B cell (primary cell): ENCODE data around the gene SRY. TPM values are rescaled to one million over a fixed set of nuclear protein-coding genes. Genes with fewer than 3 reads are reported as not detected.
A peak's percentile ranks its signal among the peaks of the same experiment; 100 is the strongest.

Experiments
- ATAC-seq: fragments of 200-7000 bp; cut with Tn5 transposase; one replicate; pipeline ENCODE4 v1.10.0; 2021; ENCODE audit warnings: low read depth, mild to moderate bottlenecking, moderate number of reproducible peaks, moderate library complexity
- CTCF ChIA-PET: fragments of 350-600 bp; sonication (Branson Sonifier 250); formaldehyde crosslinking; loops from one replicate; lab custom pipeline; 2021; ENCODE audit warnings: antibody characterized with exemption, inconsistent platforms; lab: Charles Lee
- POLR2A ChIA-PET: fragments of 350-600 bp; sonication (Branson Sonifier 250); formaldehyde crosslinking; loops from one replicate; lab custom pipeline; 2021; ENCODE audit warnings: antibody characterized with exemption; lab: Charles Lee
- DNase-seq: peaks from one replicate; pipeline ENCODE4 v3.0.0; 2013
- H2AFZ ChIP-seq: 2 replicates; pipeline ENCODE4 v1.6.1; 2012; ENCODE audit warnings: mild to moderate bottlenecking, low read depth, low read length; ENCODE audit not compliant: insufficient read depth, poor library complexity, severe bottlenecking
- H3K27ac ChIP-seq, 2 donors: 1 replicate in 1 of 2; 2 replicates in 1 of 2; pipeline ENCODE4 v1.5.1; 2012 to 2013; ENCODE audit warnings: low read length in 2 of 2, mild to moderate bottlenecking in 2 of 2, moderate library complexity in 1 of 2
- H3K27me3 ChIP-seq, 4 experiments: fragments of 200-600 bp in 1 of 4; sonication (generic) in 1 of 4; replicated peaks in 1 of 4; 1 replicate in 2 of 4; 2 replicates in 2 of 4; pipeline versions ENCODE4 v1.6.1 to v1.7.0; 2013 to 2016; ENCODE audit warnings: low read length in 3 of 4, mild to moderate bottlenecking in 2 of 4, mixed read lengths in 1 of 4, moderate library complexity in 1 of 4; ENCODE audit not compliant: insufficient read depth in 4 of 4, control insufficient read depth in 3 of 4; ENCODE audit errors: control extremely low read depth in 1 of 4
- H3K36me3 ChIP-seq, 2 experiments: replicated peaks in 1 of 2; 1 replicate in 1 of 2; 2 replicates in 1 of 2; pipeline versions ENCODE4 v1.6.1 to v1.7.1; 2013; ENCODE audit warnings: low read length in 1 of 2; ENCODE audit not compliant: insufficient read depth in 2 of 2, control insufficient read depth in 1 of 2; ENCODE audit errors: control extremely low read depth in 1 of 2, extremely low read depth in 1 of 2
- H3K4me1 ChIP-seq, 2 donors: fragments of 200-600 bp in 1 of 2; sonication (generic) in 1 of 2; 1 replicate in 1 of 2; 2 replicates in 1 of 2; pipeline versions ENCODE4 v1.5.1 to v1.6.1; 2013 to 2017; ENCODE audit warnings: low read length in 2 of 2; ENCODE audit not compliant: control insufficient read depth in 2 of 2, insufficient read depth in 2 of 2
- H3K4me2 ChIP-seq: replicated peaks from 2 replicates; pipeline ENCODE3; 2012; ENCODE audit warnings: mild to moderate bottlenecking, low read depth, low read length; ENCODE audit not compliant: poor library complexity, severe bottlenecking
- H3K4me3 ChIP-seq, 5 experiments: fragments of 200-600 bp in 1 of 5; sonication (generic) in 1 of 5; 1 replicate in 3 of 5; 2 replicates in 2 of 5; pipeline versions ENCODE4 v1.5.1 to v1.7.0; 2011 to 2016; ENCODE audit warnings: low read length in 4 of 5, mild to moderate bottlenecking in 4 of 5, low read depth in 2 of 5, control low read depth in 1 of 5, moderate library complexity in 1 of 5; ENCODE audit not compliant: insufficient read depth in 1 of 5; ENCODE audit errors: control extremely low read depth in 1 of 5, extremely low read depth in 1 of 5
- H3K79me2 ChIP-seq: fragments of 200-600 bp; sonication (generic); one replicate; pipeline ENCODE4 v1.6.0; 2016; ENCODE audit warnings: low read length; ENCODE audit not compliant: control insufficient read depth, insufficient read depth
- H3K9ac ChIP-seq: fragments of 200-600 bp; sonication (generic); 2 replicates; pipeline ENCODE4 v1.6.1; 2017; ENCODE audit warnings: mild to moderate bottlenecking, low read length, moderate library complexity
- H3K9me3 ChIP-seq, 3 donors: one replicate each; pipeline versions ENCODE4 v1.6.1 to v1.7.1; 2013; ENCODE audit warnings: low read length in 2 of 3; ENCODE audit not compliant: control insufficient read depth in 2 of 3, insufficient read depth in 1 of 3; ENCODE audit errors: control extremely low read depth in 1 of 3
- H4K20me1 ChIP-seq: 2 replicates; pipeline ENCODE4 v1.6.0; 2012; ENCODE audit warnings: mild to moderate bottlenecking, low read length; ENCODE audit not compliant: insufficient read depth, control insufficient read depth, poor library complexity, severe bottlenecking
- H3K27ac Mint-ChIP-seq: one replicate; pipeline ENCODE4 v1.8.0; 2021; ENCODE audit warnings: mixed read lengths
- H3K27me3 Mint-ChIP-seq: one replicate; pipeline ENCODE4 v1.8.0; 2021; ENCODE audit warnings: mixed read lengths
- H3K4me1 Mint-ChIP-seq: one replicate; pipeline ENCODE4 v1.8.0; 2021; ENCODE audit warnings: mixed read lengths
- H3K4me3 Mint-ChIP-seq: one replicate; pipeline ENCODE4 v1.8.0; 2021; ENCODE audit warnings: mixed read lengths
- H3K9me3 Mint-ChIP-seq: one replicate; pipeline ENCODE4 v1.8.0; 2022; ENCODE audit warnings: mixed read lengths; ENCODE audit not compliant: insufficient read depth
- EZH2 ChIP-seq: IDR thresholded peaks from 2 replicates; pipeline ENCODE4 v1.6.1; 2012; ENCODE audit warnings: borderline replicate concordance, low read depth, mild to moderate bottlenecking, moderate library complexity, low read length; ENCODE audit not compliant: insufficient read depth, poor library complexity, severe bottlenecking
- WGBS: methylation state at CpG from one replicate; pipeline ENCODE4 v1.1.5; 2013; ENCODE audit warnings: missing lambda C conversion rate; ENCODE audit not compliant: insufficient coverage; 5-methylcytosine and 5-hydroxymethylcytosine counted together
- intact Hi-C: fragments of 100-400 bp; cut with micrococcal nuclease; formaldehyde crosslinking; loops from one replicate; pipeline ENCODE4 v1.10.0; 2022
- polyA plus RNA-seq: library from polyadenylated mRNA; depleted of rRNA; stranded (reverse); fragments of >200 nt; gene quantifications from 2 replicates; pipeline ENCODE4 v1.2.3, GENCODE V29; 2012
- small RNA-seq: library from RNA; depleted of rRNA; stranded (forward); fragments of <200 nt; gene quantifications from one replicate; pipeline ENCODE3, GENCODE V24; 2012; ENCODE audit warnings: low replicate concordance, low read depth; ENCODE audit not compliant: insufficient read length
- total RNA-seq, 2 donors: library from RNA; stranded (reverse); fragments of 120-200 nt in 1 of 2; gene quantifications; 1 replicate in 1 of 2; 2 replicates in 1 of 2; pipeline versions ENCODE4 v1.2.3 to v1.2.4, GENCODE V29; 2013 to 2022
- TF ChIP-seq, protein P1 (sequence below): fragments of 200-600 bp; IDR thresholded peaks from one replicate; pipeline ENCODE4 v1.8.0; 2022; ENCODE audit warnings: antibody characterized with exemption, mild to moderate bottlenecking

Gene SRY
- total and polyA plus RNA-seq, 2 donors (not counting 1 experiment from before 2014, with no cell fraction given): not detected

- peak; percentile 16 for DNase-seq
- H3K4me3 Mint-ChIP-seq: peak overlapping the region; percentile 67
- ChIA-PET CTCF (no interaction called here), POLR2A (no interaction called here)
- TF ChIP-seq, protein P1, sequence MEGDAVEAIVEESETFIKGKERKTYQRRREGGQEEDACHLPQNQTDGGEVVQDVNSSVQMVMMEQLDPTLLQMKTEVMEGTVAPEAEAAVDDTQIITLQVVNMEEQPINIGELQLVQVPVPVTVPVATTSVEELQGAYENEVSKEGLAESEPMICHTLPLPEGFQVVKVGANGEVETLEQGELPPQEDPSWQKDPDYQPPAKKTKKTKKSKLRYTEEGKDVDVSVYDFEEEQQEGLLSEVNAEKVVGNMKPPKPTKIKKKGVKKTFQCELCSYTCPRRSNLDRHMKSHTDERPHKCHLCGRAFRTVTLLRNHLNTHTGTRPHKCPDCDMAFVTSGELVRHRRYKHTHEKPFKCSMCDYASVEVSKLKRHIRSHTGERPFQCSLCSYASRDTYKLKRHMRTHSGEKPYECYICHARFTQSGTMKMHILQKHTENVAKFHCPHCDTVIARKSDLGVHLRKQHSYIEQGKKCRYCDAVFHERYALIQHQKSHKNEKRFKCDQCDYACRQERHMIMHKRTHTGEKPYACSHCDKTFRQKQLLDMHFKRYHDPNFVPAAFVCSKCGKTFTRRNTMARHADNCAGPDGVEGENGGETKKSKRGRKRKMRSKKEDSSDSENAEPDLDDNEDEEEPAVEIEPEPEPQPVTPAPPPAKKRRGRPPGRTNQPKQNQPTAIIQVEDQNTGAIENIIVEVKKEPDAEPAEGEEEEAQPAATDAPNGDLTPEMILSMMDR: no peak
- TF ChIP-seq EZH2: no peak
- H3K4me1 ChIP-seq: peaks cover 0 to 6% of the 10 kb centered on the region in 2 donors
- H3K4me1 Mint-ChIP-seq: peaks cover 13% of the 10 kb centered on the region
- H3K27me3 Mint-ChIP-seq: peaks cover 32% of the 10 kb centered on the region
- no peak overlapping the region for H2AFZ ChIP-seq
- no peak overlapping the region for H3K4me2 ChIP-seq
- no peak overlapping the region for H3K9ac ChIP-seq
- no peaks in the 10 kb centered on the region for H4K20me1 ChIP-seq
- H3K79me2 ChIP-seq: no peaks in the 10 kb centered on the region
- H3K27me3 ChIP-seq: peaks cover 0 to 22% (median 1%) of the 10 kb centered on the region in 4 experiments
- WGBS: 24% methylated on average over 19 of the region's 28 CpGs
- no peaks in the 10 kb centered on the region for H3K9me3 Mint-ChIP-seq
- no peak overlapping the region for H3K4me3 ChIP-seq
- ATAC-seq: no peak
- no peaks in the 10 kb centered on the region for H3K36me3 ChIP-seq
- peaks cover 0 to 12% (median 0%) of the 10 kb centered on the region in 3 donors for H3K9me3 ChIP-seq
- H3K27ac ChIP-seq: no peak overlapping the region
- intact Hi-C loops: no loop called here
- H3K27ac Mint-ChIP-seq: no peak overlapping the region
Measured at GRCh38 chrY:2786876-2787512, 488 bp downstream of the SRY start.

Small RNAs within 50 kb of the gene (small RNA-seq; reads per million reads assigned to genes)
- not detected for gene RNU6-1334P
- gene TOMM22P2: not detected

Other genes starting within 250 kb of the SRY start
- 302 and 304 TPM in 2 replicates for gene RPS4Y1, start 53.9 kb upstream of the SRY start, total RNA-seq
- not detected in 2 replicates for gene RPS4Y1, start 53.9 kb upstream of the SRY start, polyA plus RNA-seq
- gene ZFY, start 147.7 kb upstream of the SRY start, total RNA-seq: 29.2 and 30.2 TPM in 2 replicates
- gene ZFY, start 147.7 kb upstream of the SRY start, polyA plus RNA-seq: not detected in 2 replicates